Measurements from ENCODE around the gene SIK2. TPM values are rescaled to one million over a fixed set of nuclear protein-coding genes. Genes with fewer than 3 reads are reported as not detected.

The SIK2 gene
- total and polyA plus RNA-seq, 2 donors (not counting 1 experiment from before 2014, with no cell fraction given): 4.9 to 21.8 TPM

DNA sequence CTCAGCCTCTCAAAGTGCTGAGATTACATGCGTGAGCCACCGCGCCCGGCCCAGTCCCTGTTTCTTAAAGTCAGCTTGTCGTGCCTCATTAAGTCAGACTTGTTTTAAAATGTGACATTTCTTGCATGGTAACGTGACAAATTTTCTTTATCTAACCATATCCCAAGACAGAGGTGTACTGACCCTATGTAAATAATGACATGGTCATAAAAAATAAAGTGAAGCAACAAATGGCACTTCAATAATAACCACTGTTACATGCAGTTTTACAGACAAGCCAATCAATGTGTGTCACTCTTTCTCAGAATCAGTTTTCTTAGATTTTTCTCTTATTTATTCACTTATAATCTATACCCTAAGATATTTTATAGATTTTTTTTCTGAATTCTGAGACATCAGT lies 26.5 kb upstream of the SIK2 start:
- Histone ChIP-seq H3K27ac (ENCODE audit: low read length in 2 of 2) (no peak overlapping the region), H3K27me3 (replicated peaks in 1 of 4; ENCODE audit: control extremely low read depth in 1 of 4, control insufficient read depth in 3 of 4, insufficient read depth in 4 of 4, low read length in 3 of 4) (peaks cover 0 to 4% (median 0%) of the 10 kb centered on the region in 4 experiments), H3K4me3 (ENCODE audit: control extremely low read depth in 1 of 5, extremely low read depth in 1 of 5, insufficient read depth in 1 of 5, low read depth in 2 of 5, low read length in 4 of 5) (no peak overlapping the region), H3K4me2 (replicated peaks; ENCODE audit: low read depth, low read length, poor library complexity, severe bottlenecking) (no peak overlapping the region), H3K4me1 (ENCODE audit: control insufficient read depth in 2 of 2, insufficient read depth in 2 of 2, low read length in 2 of 2) (no peaks in the 10 kb centered on the region), H3K79me2 (ENCODE audit: control insufficient read depth, insufficient read depth, low read length) (no peaks in the 10 kb centered on the region), H4K20me1 (ENCODE audit: control insufficient read depth, insufficient read depth, low read length, poor library complexity, severe bottlenecking) (no peaks in the 10 kb centered on the region), H3K36me3 (replicated peaks in 1 of 2; ENCODE audit: control extremely low read depth in 1 of 2, control insufficient read depth in 1 of 2, extremely low read depth in 1 of 2, insufficient read depth in 2 of 2, low read length in 1 of 2) (no peaks in the 10 kb centered on the region), H3K9me3 (ENCODE audit: control extremely low read depth in 1 of 3, control insufficient read depth in 2 of 3, insufficient read depth in 1 of 3, low read length in 2 of 3) (no peaks in the 10 kb centered on the region), H2AFZ (ENCODE audit: insufficient read depth, low read depth, low read length, poor library complexity, severe bottlenecking) (no peak overlapping the region), H3K9ac (ENCODE audit: low read length) (no peak overlapping the region)
- H3K27me3 Mint-ChIP-seq: peaks cover 13% of the 10 kb centered on the region
- DNase-seq (no peak), ATAC-seq (ENCODE audit: low read depth) (no peak)
- WGBS (ENCODE audit: insufficient coverage): 100% methylated on average over 5 of the region's 6 CpGs
- TF ChIP-seq CTCF (IDR thresholded peaks at IDR 0.05) (no peak), EZH2 (IDR thresholded peaks at IDR 0.05; ENCODE audit: borderline replicate concordance, insufficient read depth, low read depth, low read length, poor library complexity, severe bottlenecking) (no peak)
- no peak overlapping the region for H3K27ac Mint-ChIP-seq
- POLR2A ChIA-PET: no interaction called here
- no peaks in the 10 kb centered on the region for H3K9me3 Mint-ChIP-seq (ENCODE audit: insufficient read depth)
- CTCF ChIA-PET: no interaction called here
- H3K4me3 Mint-ChIP-seq: no peak overlapping the region
- H3K4me1 Mint-ChIP-seq: peaks cover 7% of the 10 kb centered on the region
- intact Hi-C loops (cut with micrococcal nuclease): no loop called here

- ATAC-seq (ENCODE audit: low read depth): no peak
- POLR2A ChIA-PET: no interaction called here
- Histone ChIP-seq H3K4me1 (ENCODE audit: control insufficient read depth in 2 of 2, insufficient read depth in 2 of 2, low read length in 2 of 2) (no peaks in the 10 kb centered on the region), H3K4me2 (replicated peaks; ENCODE audit: low read depth, low read length, poor library complexity, severe bottlenecking) (no peak overlapping the region), H3K27me3 (replicated peaks in 1 of 4; ENCODE audit: control extremely low read depth in 1 of 4, control insufficient read depth in 3 of 4, insufficient read depth in 4 of 4, low read length in 3 of 4) (no peaks in the 10 kb centered on the region), H3K79me2 (ENCODE audit: control insufficient read depth, insufficient read depth, low read length) (no peaks in the 10 kb centered on the region), H3K36me3 (replicated peaks in 1 of 2; ENCODE audit: control extremely low read depth in 1 of 2, control insufficient read depth in 1 of 2, extremely low read depth in 1 of 2, insufficient read depth in 2 of 2, low read length in 1 of 2) (no peaks in the 10 kb centered on the region), H3K9ac (ENCODE audit: low read length) (no peak overlapping the region), H3K9me3 (ENCODE audit: control extremely low read depth in 1 of 3, control insufficient read depth in 2 of 3, insufficient read depth in 1 of 3, low read length in 2 of 3) (no peaks in the 10 kb centered on the region), H3K27ac (ENCODE audit: low read length in 2 of 2) (no peak overlapping the region), H3K4me3 (ENCODE audit: control extremely low read depth in 1 of 5, extremely low read depth in 1 of 5, insufficient read depth in 1 of 5, low read depth in 2 of 5, low read length in 4 of 5) (no peak overlapping the region), H4K20me1 (ENCODE audit: control insufficient read depth, insufficient read depth, low read length, poor library complexity, severe bottlenecking) (no peaks in the 10 kb centered on the region), H2AFZ (ENCODE audit: insufficient read depth, low read depth, low read length, poor library complexity, severe bottlenecking) (no peak overlapping the region)
- Mint-ChIP-seq H3K4me3 (no peak overlapping the region), H3K27me3 (no peaks in the 10 kb centered on the region), H3K9me3 (ENCODE audit: insufficient read depth) (no peaks in the 10 kb centered on the region), H3K4me1 (peaks cover 7% of the 10 kb centered on the region), H3K27ac (no peak overlapping the region)
- no peak for DNase-seq
- CTCF ChIA-PET: no interaction called here
- intact Hi-C loops (cut with micrococcal nuclease): no loop called here
- no CpG with 5 or more reads among the region's 4 CpGs for WGBS (ENCODE audit: insufficient coverage)
- TF ChIP-seq CTCF (IDR thresholded peaks at IDR 0.05) (no peak), EZH2 (IDR thresholded peaks at IDR 0.05; ENCODE audit: borderline replicate concordance, insufficient read depth, low read depth, low read length, poor library complexity, severe bottlenecking) (no peak)
Observed at GRCh38 chr11:111577821-111578220, 24.4 kb upstream of the SIK2 start.
